Putamen (tissue), 1 donor: Measurements from ENCODE around the gene EBLN1.
"Not testable (repeated sequence)": the region's sequence is repeated elsewhere in the genome, so short reads cannot be mapped to it uniquely, and the experiment has no call there.

Experiments used
- DNase-seq: peaks from one replicate; pipeline ENCODE4 v3.0.0-alpha.2; 2016; ENCODE audit warnings: low spot score

Gene EBLN1

GRCh38 chr10:22228167-22228938 is 10.5 kb upstream of the EBLN1 start:
- no peak for DNase-seq

DNA sequence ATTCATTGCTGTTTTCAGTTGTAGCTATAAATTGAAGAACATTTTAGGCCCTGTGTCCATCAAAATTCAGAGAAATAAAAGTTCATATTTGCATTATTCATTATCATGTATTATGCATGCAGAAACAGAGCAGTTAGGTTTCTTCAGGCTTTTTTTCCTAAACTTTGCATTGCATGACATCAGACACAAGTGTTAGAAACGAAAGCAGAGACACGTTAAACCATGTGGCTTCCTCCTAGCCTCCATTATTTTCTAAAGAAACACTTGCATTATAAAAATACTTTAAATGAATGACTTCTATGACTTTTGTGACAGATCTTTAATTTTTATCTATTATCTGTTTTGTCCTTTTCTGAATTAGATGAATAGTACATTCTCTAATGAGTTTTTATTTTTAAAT is 8.8 kb upstream of the EBLN1 start:
- DNase-seq, result no peak

DNA sequence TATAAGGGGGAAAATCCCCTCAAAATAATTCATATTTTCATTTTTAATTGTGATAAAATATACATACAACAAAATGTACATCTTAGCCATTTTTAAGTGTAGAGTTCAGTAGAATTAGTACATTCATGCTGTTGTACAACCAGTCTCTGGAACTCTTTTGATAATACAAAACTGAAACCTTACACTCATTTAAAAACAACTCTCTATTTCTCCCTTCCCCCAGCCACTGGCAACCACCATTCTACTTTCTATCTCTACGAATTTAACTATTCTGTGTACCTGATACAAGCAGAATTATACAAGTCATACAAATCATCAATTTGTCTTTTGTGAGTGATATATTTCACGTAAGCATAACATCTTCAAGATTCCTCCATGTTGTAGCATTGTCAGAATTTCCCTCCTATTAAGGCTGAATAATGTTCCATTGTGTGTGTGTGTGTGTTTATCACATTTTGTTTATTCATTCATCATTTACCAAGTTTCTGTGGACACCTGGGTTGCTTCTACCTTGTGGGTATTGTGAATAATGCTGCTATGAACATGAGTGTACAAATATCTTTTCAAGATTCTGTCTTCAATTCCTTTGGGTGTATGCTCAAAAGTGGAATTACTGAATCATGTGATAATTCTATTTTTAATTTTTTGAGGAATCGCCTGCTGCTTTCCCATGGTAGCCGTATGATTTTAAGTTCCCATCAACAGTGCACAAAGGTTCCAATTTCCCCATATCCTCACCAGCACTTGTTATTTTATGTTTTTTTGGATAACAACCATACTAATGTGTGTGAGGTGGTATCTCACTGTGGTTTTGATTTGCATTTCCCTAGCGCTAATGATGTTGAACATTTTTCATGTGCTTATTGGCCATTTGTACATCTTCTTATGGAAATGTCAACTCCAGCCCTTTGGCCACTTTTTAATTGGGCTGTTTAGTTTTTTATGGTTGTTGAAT is 4.7 kb upstream of the EBLN1 start:
- no peak for DNase-seq

GRCh38 chr10:22219308-22219707 is 1.5 kb upstream of the EBLN1 start:
- DNase-seq, result no peak

DNA sequence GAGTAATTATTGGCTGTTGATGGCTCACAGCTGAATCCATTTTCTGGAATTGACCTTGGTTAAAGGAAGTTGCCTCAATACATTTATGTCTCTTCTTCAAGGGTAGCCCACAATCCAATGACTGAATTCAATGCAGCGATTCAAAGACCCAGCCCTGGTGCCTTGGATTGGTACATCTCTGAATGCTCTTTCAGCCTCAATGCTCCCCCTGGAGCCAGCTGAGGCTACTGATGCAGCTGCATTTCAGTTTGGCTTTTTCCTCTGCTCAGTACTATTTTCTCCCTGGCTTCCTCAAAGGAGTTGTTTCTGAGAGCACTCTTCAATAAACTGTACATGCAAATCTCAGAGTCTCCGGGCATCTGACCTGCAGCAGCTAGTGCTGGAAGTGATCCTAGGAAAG is 633 bp upstream of the EBLN1 start:
- no peak for DNase-seq

GRCh38 chr10:22217084-22217483 is 731 bp downstream of the EBLN1 start:
- not testable (repeated sequence) for DNase-seq

DNA sequence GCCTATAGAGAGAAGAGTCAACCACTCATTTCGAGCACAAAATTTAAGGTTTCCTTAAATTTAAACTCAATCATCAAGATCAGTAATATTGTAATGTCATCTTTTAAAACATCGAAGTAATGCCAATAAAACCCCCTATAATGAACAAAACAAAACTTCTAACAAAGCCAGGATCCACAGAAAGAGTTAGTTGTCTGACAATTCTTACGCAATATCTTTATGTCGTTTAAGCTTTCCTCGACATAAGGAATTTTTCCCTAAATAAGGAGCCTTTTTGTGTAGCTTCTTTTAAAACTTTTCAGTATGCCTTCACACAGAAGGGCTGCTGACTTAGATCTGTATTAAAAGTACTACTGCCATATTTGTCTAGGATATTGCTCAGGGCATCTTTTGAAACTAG is 7.5 kb downstream of the EBLN1 start:
- no peak for DNase-seq

- no peak for DNase-seq
Measured at GRCh38 chr10:22193945-22194344, 23.9 kb downstream of the EBLN1 start.

DNA sequence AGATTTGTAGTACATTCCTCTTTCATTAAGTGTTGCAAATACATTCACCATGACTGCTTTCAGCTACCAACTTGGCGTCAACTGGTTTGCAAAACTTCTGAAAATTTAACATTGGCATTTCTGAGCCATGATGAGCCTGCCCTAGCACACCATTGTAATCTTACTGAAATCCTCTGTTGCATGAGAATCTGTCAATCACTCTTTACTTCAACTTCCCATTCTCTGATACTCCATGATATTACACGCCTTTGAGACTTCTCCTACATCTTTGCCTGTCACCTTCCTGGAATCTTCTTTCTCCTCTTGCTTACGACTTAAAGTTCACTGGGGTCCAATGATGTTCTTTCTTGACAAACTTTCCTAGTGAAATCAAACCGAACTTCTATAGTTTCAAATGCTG is 32.2 kb downstream of the EBLN1 start:
- no peak for DNase-seq

DNA sequence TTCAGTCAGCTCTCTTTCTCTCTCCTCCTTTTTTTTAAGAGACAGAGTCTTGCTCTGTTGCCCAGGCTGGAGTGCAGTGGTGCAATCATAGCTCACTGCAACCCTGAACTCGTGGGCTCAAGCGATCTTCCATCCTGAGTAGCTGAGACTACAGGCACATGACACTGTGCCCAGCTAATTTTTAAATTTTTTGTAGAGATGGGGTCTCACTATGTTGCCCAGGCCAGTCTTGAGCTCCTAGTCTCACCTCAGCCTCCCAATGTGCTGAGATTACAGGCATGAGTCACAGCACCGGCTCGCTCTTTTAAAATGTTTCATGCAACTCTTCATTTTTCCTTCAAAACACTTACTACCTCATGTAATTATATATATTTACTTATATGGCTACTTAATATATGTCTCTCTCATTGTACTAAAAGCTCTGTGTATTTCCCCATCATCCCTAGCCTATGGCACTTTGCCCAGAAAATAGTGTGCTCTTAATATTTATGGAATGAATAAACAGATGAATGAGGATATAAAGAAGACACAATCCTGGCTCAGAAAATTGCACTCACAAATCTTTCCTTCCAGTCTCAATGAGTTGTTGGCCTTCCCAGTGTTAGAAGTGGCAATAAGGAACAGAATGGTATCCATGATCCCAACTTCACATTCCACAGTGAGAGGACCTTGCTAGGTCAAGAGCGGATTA is 33.9 kb downstream of the EBLN1 start:
- no peak for DNase-seq

- no peak for DNase-seq
Measured at GRCh38 chr10:22180724-22181123, 37.1 kb downstream of the EBLN1 start.

DNA sequence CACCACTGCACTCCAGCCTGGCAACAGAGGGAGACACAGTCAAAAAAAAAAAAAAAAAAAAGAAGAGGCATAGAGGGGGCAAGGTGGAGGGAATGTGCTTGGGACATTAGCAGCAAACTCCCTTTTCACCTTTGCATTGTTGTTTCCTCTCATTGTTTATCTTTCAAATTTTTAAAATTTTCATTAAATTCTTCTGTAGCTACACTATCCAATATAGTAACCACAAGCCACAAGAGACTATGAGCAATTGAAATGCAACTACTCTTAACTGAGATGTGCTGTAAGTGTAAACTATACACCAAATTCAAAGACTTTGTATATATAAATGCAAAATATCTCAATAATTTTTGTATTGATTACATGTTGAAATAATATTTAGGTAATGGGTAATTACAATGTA is 43.4 kb downstream of the EBLN1 start:
- no peak for DNase-seq

- DNase-seq, result no peak
Measured at GRCh38 chr10:22171131-22171530, 46.7 kb downstream of the EBLN1 start.

DNA sequence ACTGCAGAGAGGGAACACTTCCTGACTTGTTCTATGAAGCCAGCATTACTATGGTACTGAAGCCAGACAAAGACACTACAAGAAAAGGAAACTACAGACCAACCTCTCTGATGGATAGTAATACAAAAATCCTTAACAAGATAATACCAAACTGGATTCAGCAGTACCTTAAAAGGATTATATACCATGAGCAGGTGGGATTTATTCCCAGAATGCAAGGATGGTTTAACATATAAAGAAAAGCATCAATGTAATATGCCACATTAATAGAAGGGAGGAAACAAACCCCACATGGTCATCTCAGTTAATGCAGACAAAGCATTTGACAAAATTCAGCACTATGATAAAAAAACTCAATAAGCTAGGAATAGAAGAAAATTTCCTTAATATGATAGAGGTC is 47.2 kb downstream of the EBLN1 start:
- no peak for DNase-seq

DNA sequence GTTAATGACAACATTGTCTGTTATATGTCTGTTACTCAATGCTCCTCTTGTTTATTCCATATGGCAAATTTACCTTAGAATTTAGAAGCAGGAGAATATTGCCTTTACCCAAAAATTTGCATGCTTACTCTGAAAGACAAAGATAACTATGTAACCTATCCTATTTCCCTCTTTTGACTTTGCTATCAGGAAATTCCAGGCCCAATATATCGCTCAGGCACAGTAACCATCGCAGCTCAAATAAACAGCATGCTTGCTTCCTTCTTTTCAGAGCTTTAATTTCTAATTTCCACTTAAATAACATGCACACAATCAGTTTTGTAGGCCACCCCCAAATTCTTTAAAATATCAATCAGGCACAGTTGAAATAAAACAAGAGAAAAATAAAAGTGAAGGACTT is 57.8 kb downstream of the EBLN1 start:
- no peak for DNase-seq

DNA sequence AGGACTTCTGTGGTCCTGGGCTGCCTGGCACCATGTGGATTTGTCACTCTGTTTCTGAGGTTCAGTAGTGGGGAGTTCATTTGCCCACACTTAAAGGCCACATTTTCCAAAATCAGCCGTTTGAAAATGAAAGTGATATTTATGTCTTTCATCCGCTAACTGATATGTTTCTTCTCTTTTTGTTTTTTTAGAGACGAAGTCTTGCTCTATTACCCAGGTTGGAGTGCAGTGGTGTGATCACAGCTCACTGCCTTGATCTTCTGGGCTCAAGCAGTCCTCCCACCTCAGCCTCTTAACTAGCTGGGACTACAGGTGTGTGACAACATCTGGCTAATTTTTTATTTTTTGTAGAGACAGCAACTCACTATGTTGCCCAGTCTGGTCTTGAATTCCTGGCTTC is 58.6 kb downstream of the EBLN1 start:
- DNase-seq, result no peak
